K562 (cell line): ENCODE results near the gene PRCP. TPM values are rescaled to one million over a fixed set of nuclear protein-coding genes. Genes with fewer than 3 reads are reported as not detected.

ENCODE experiments used
- ATAC-seq: fragments of 200-7000 bp; cut with Tn5 transposase; 3 replicates; pipeline ENCODE4 v1.9.1; 2020; ENCODE audit warnings: moderate library complexity
- BruUV-seq: library from RNA; stranded (reverse); fragments of 400-500 nt; replicated peaks from 2 replicates; lab custom pipeline; 2021; lab: Mats Ljungman, UMichigan
- CTCF ChIA-PET: fragments of 300-600 bp; formaldehyde crosslinking; extraction: SDS; loops from one replicate; lab custom pipeline; 2021; ENCODE audit warnings: low intra/inter-chr PET ratio; lab: Yijun Ruan, JAX
- POLR2A ChIA-PET: fragments of 300-600, 350-650 bp; sonication (Branson Sonifier 250); formaldehyde crosslinking; extraction: SDS; loops from one replicate; lab custom pipeline; 2021; ENCODE audit warnings: antibody characterized with exemption, inconsistent platforms; lab: Yijun Ruan, JAX
- DNase-seq, 4 experiments: peaks; one replicate each; pipeline versions ENCODE4 v3.0.0 to v3.0.0-alpha.2; 2011 to 2018; ENCODE audit warnings: low spot score in 3 of 4, mixed read lengths in 3 of 4; ENCODE audit errors: extremely low read depth in 1 of 4
- FAIRE-seq: peaks from 2 replicates; lab custom pipeline; 2011; peaks lifted over from hg19 to GRCh38; lab: Jason Lieb, UNC
- H2AFZ ChIP-seq: 2 replicates; pipeline ENCODE4 v1.6.0; 2011; ENCODE audit warnings: low read depth, low read length, control low read depth, inconsistent platforms
- H3K27ac ChIP-seq: fragments of 200-600 bp; 3 replicates; pipeline ENCODE4 v1.8.0; 2011; ENCODE audit warnings: low read depth, mild to moderate bottlenecking, control low read depth, inconsistent platforms, low read length, moderate library complexity, mixed read lengths; ENCODE audit errors: extremely low read depth
- H3K27me3 ChIP-seq, 2 experiments: fragments of 300-600 bp in 1 of 2; 2 replicates in 1 of 2; 3 replicates in 1 of 2; pipeline versions ENCODE4 v1.6.0 to v1.8.0; 2011; ENCODE audit warnings: inconsistent platforms in 2 of 2, low read length in 2 of 2, mild to moderate bottlenecking in 1 of 2, mixed read lengths in 1 of 2, moderate library complexity in 1 of 2; ENCODE audit not compliant: control insufficient read depth in 2 of 2, insufficient read depth in 2 of 2
- H3K36me3 ChIP-seq: fragments of 300-600 bp; 3 replicates; pipeline ENCODE4 v1.8.0; 2011; ENCODE audit warnings: mild to moderate bottlenecking, low read length, inconsistent platforms; ENCODE audit not compliant: control insufficient read depth, insufficient read depth
- H3K4me1 ChIP-seq, 2 experiments: fragments of 200-600 bp in 1 of 2; replicated peaks in 1 of 2; 2 replicates in 1 of 2; 3 replicates in 1 of 2; pipeline versions ENCODE4 v1.5.1 to v1.8.0; 2011; ENCODE audit warnings: inconsistent platforms in 2 of 2, low read length in 2 of 2, mild to moderate bottlenecking in 1 of 2, mixed read lengths in 1 of 2, moderate library complexity in 1 of 2; ENCODE audit not compliant: control insufficient read depth in 2 of 2, insufficient read depth in 2 of 2
- H3K4me2 ChIP-seq: 2 replicates; pipeline ENCODE4 v1.6.1; 2011; ENCODE audit warnings: low read length, control low read depth, inconsistent platforms, mixed read lengths; ENCODE audit not compliant: insufficient read depth
- H3K4me3 ChIP-seq: fragments of 200-600 bp; sonication (generic), shearing (Covaris generic); 2 replicates; pipeline ENCODE4 v1.5.1; 2016; ENCODE audit warnings: control low read depth, inconsistent platforms
- H3K79me2 ChIP-seq: fragments of 200-600 bp; 3 replicates; pipeline ENCODE4 v1.8.0; 2011; ENCODE audit warnings: low read length, inconsistent platforms; ENCODE audit not compliant: control insufficient read depth, insufficient read depth
- H3K9ac ChIP-seq, 2 experiments: 2 replicates each; pipeline versions ENCODE4 v1.6.0 to v1.6.1; 2011; ENCODE audit warnings: low read depth in 2 of 2, low read length in 2 of 2, control low read depth in 1 of 2, inconsistent platforms in 1 of 2, mild to moderate bottlenecking in 1 of 2, mixed read lengths in 1 of 2; ENCODE audit not compliant: insufficient read depth in 1 of 2
- H3K9me1 ChIP-seq: one replicate; pipeline ENCODE4 v1.6.0; 2011; ENCODE audit warnings: inconsistent platforms, mild to moderate bottlenecking, low read length, moderate library complexity; ENCODE audit not compliant: control insufficient read depth, insufficient read depth
- H3K9me3 ChIP-seq: replicated peaks from 2 replicates; pipeline ENCODE4 v1.5.1; 2011; ENCODE audit warnings: low read depth, low read length, inconsistent platforms; ENCODE audit not compliant: control insufficient read depth, insufficient read depth
- H4K20me1 ChIP-seq: replicated peaks from 2 replicates; pipeline ENCODE4 v1.6.1; 2011; ENCODE audit warnings: low read length, inconsistent platforms, mixed read lengths; ENCODE audit not compliant: control insufficient read depth, insufficient read depth
- CHD4 ChIP-seq: fragments of 200-600 bp; sonication (generic); IDR thresholded peaks from 3 replicates; pipeline ENCODE4 v1.6.1; 2012; ENCODE audit warnings: low read depth, mild to moderate bottlenecking, mixed read lengths, low read length, inconsistent platforms; ENCODE audit not compliant: insufficient read depth, insufficient replicate concordance, poor library complexity, severe bottlenecking
- DPF2 ChIP-seq: fragments of 450-650 bp; IDR thresholded peaks from 2 replicates; pipeline ENCODE4 v1.6.1; 2016
- ETS2 ChIP-seq: IDR thresholded peaks from 2 replicates; pipeline ENCODE4 v1.6.1; 2016; ENCODE audit warnings: borderline replicate concordance, missing genetic modification characterization, mild to moderate bottlenecking, moderate library complexity, missing compliant biosample characterization; ENCODE audit not compliant: poor library complexity, severe bottlenecking
- FOXK2 ChIP-seq, 2 experiments: fragments of 450-650 bp; IDR thresholded peaks in 1 of 2; conservative IDR thresholded peaks in 1 of 2; 2 replicates each; pipeline ENCODE4 v1.6.1; 2016; ENCODE audit warnings: low read depth in 2 of 2, mild to moderate bottlenecking in 1 of 2
- KLF13 ChIP-seq: fragments of 450-650 bp; IDR thresholded peaks from 2 replicates; pipeline ENCODE4 v1.6.1; 2016; ENCODE audit warnings: missing genetic modification characterization, low read depth, mild to moderate bottlenecking, missing compliant biosample characterization, moderate library complexity, borderline replicate concordance
- KLF16 ChIP-seq: IDR thresholded peaks from 2 replicates; pipeline ENCODE4 v1.6.1; 2016; ENCODE audit warnings: antibody characterized with exemption
- MAFG ChIP-seq: fragments of 450-650 bp; conservative IDR thresholded peaks from 2 replicates; pipeline ENCODE4 v1.6.1; 2016; ENCODE audit warnings: missing genetic modification characterization, missing compliant biosample characterization
- MYNN ChIP-seq, 2 experiments: sonication (generic); formaldehyde crosslinking in 1 of 2; IDR thresholded peaks; 2 replicates each; pipeline versions ENCODE4 v1.5.0 to v1.6.1; 2016 to 2020; ENCODE audit warnings: antibody characterized with exemption in 1 of 2, missing genetic modification reagents in 1 of 2
- NR3C1 ChIP-seq: sonication (generic); formaldehyde crosslinking; IDR thresholded peaks from 2 replicates; pipeline ENCODE4 v1.8.1; 2022; ENCODE audit warnings: missing genetic modification reagents
- POLR2G ChIP-seq: fragments of 200-400 bp; formaldehyde crosslinking; IDR thresholded peaks from 2 replicates; pipeline ENCODE4 v1.6.1; 2017; ENCODE audit warnings: low read depth, mild to moderate bottlenecking, antibody characterized with exemption, low read length, moderate library complexity
- SRSF3 ChIP-seq: fragments of 200-400 bp; formaldehyde crosslinking; IDR thresholded peaks from 2 replicates; pipeline ENCODE4 v1.6.1; 2016; ENCODE audit warnings: mild to moderate bottlenecking, low read length, moderate library complexity; ENCODE audit not compliant: insufficient read depth
- TEAD2 ChIP-seq: fragments of 450-650 bp; IDR thresholded peaks from 2 replicates; pipeline ENCODE4 v1.6.1; 2016; ENCODE audit warnings: missing genetic modification characterization, control low read depth, missing compliant biosample characterization
- ZKSCAN8 ChIP-seq: fragments of 200-800 bp; sonication (Bioruptor generic); IDR thresholded peaks from 2 replicates; pipeline ENCODE4 v1.6.1; 2016; ENCODE audit warnings: missing genetic modification characterization, missing compliant biosample characterization
- ZNF316 ChIP-seq: fragments of 450-650 bp; IDR thresholded peaks from 2 replicates; pipeline ENCODE4 v1.6.1; 2016
- ZZZ3 ChIP-seq: fragments of 450-650 bp; IDR thresholded peaks from 2 replicates; pipeline ENCODE4 v1.6.1; 2016; ENCODE audit warnings: antibody characterized with exemption, mild to moderate bottlenecking, moderate library complexity
- WGBS: fragments of 100-300 bp; shearing (Covaris generic); methylation state at CpG from one replicate; pipeline ENCODE4 v1.1.6; 2016; ENCODE audit warnings: low coverage, mixed read lengths; ENCODE audit not compliant: insufficient coverage; ENCODE audit errors: missing lambda C conversion rate; 5-methylcytosine and 5-hydroxymethylcytosine counted together
- in situ Hi-C: fragments of 300-500 bp; cut with MboI; formaldehyde crosslinking; loops from 4 replicates; pipeline ENCODE4 v1.15.0; 2018; ENCODE audit warnings: inconsistent platforms, mixed read lengths
- intact Hi-C: fragments of 100-400 bp; cut with micrococcal nuclease; formaldehyde crosslinking; loops from 2 replicates; pipeline ENCODE4 v1.14.2; 2022
- polyA plus RNA-seq, 8 experiments: library from polyadenylated mRNA; depleted of rRNA in 4 of 8; stranded (reverse) in 5 of 8; unstranded in 3 of 8; fragments of >200 nt; fragmentation: Nextera tagmentation in 2 of 8; fragmentation: Illumina TruSeq in 1 of 8; extraction: Ambion mirVana in 2 of 8; extraction: Trizol in 1 of 8; gene quantifications; 2 replicates each; pipeline versions ENCODE4 v1.2.1 to v1.2.3, GENCODE V29; 2011 to 2014; ENCODE audit warnings: inconsistent platforms in 1 of 8, missing spikeins in 1 of 8
- total RNA-seq, 7 experiments: library from RNA; depleted of rRNA in 6 of 7; stranded (reverse); fragments of >200 nt in 6 of 7; fragmentation: Illumina TruSeq in 2 of 7; extraction: Trizol in 2 of 7; gene quantifications; 2 replicates each; pipeline versions ENCODE4 v1.2.1 to v1.2.3, GENCODE V29; 2011 to 2021; ENCODE audit warnings: low replicate concordance in 1 of 7

PRCP gene
- total and polyA plus RNA-seq, 9 of the 15 experiments (the other 6 are each of a cell fraction or from before 2014, with no cell fraction given): 9.5 to 43.1 (median 23.2) TPM

DNA sequence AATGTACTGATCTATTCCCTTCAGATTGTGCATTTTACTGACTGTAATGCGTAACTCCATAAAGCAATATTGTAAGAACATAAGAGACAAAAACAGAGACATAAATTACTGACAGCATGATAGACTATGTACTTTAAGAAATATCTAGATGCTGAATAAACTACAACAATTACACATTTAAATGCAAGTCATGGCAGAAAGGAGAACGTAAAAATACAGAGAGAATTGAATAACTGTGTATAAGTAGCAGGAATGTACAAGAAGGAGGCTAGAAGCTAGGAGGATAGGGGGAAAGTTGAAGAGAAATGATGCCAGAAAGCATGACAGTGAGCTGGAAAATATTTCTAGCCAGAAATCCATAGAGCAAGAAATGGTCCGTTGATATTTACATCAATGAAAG, 92.6 kb downstream of the PRCP start:
- POLR2A ChIA-PET: interaction anchor here (1.0 kb wide), 1 partner anchor 28 kb away, joined by 3 read pairs; no protein-coding TSS in a partner anchor
- H3K9me1 ChIP-seq: no peaks in the 10 kb centered on the region
- CTCF ChIA-PET: no interaction called here
- 0 out of 2 replicates have a peak, but pooled peaks have one; percentile 23 for TF ChIP-seq ZNF316
- peak; percentile 65 for TF ChIP-seq MAFG (tag)
- no peak for TF ChIP-seq KLF16
- no peak for TF ChIP-seq NR3C1 (CRISPR knock-in tag)
- TF ChIP-seq, all 486 proteins: peak for 2
- Histone ChIP-seq H2AFZ (peak overlapping the region; percentile 25; the same call in 1 of the 2 replicates), H3K4me3 (no peak overlapping the region), H3K9ac (no peak overlapping the region), H4K20me1 (no peaks in the 10 kb centered on the region), H3K36me3 (no peaks in the 10 kb centered on the region), H3K9me3 (0 out of 2 replicates have a peak, but pooled peaks cover 2% of the 10 kb centered on the region), H3K4me1 (no peaks in the 10 kb centered on the region), H3K4me2 (no peak overlapping the region), H3K27me3 (no peaks in the 10 kb centered on the region), H3K79me2 (no peaks in the 10 kb centered on the region), H3K27ac (no peak overlapping the region)
- WGBS: 25% methylated on average over 3 of the region's 3 CpGs
- ATAC-seq (no peak), FAIRE-seq (no peak), DNase-seq (no peak)
- BruUV-seq: no TSS peak
- in situ Hi-C loops: no loop called here
- intact Hi-C loops: no loop called here

DNA sequence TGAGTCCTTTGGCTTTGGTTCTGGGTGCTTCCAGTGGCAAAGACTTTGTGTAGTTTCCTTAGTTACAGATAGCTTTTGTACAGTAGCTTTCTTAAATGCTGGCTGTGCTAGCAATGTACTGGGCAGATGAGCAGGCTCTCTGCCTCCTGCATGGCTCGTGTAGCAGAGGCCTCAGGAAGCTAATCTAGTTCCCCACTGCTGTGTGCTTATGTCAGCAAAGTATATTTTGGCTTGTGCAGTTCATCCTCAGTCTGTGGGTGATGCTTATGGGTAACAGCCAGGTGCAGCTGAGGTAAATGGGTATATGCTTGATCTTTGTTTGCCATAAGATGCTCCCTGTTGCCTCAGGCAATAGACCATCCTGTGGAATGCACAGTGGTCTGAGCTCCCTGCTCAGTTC, 97.5 kb downstream of the PRCP start:
- no peaks in the 10 kb centered on the region for H3K27me3 ChIP-seq
- H3K4me2 ChIP-seq: no peak overlapping the region
- no TSS peak for BruUV-seq
- peak overlapping the region; percentile 33; the same call in 1 of the 2 replicates for H2AFZ ChIP-seq
- CTCF ChIA-PET: interaction anchor here (0.6 kb wide), 1 partner anchor 1025 kb away, joined by 3 read pairs; no protein-coding TSS in a partner anchor
- FAIRE-seq: no peak
- no peak for DNase-seq
- H3K4me3 ChIP-seq: no peak overlapping the region
- H3K9ac ChIP-seq: 0 out of 4 replicates have a peak overlapping the region, but pooled peaks of 1 of the 2 experiments have one; percentile 10
- no peaks in the 10 kb centered on the region for H3K9me1 ChIP-seq
- WGBS: 17% methylated on average over 1 of the region's 1 CpG
- ATAC-seq: no peak; the same call in 2 of the 3 replicates
- no peaks in the 10 kb centered on the region for H3K79me2 ChIP-seq
- no peak overlapping the region for H3K27ac ChIP-seq
- POLR2A ChIA-PET: interaction anchor here (0.6 to 2.1 kb wide), 2 partner anchors 10 to 13 kb away, joined by 4 to 5 read pairs; no protein-coding TSS in a partner anchor
- H3K9me3 ChIP-seq: 0 out of 2 replicates have a peak, but pooled peaks cover 2% of the 10 kb centered on the region
- in situ Hi-C loops (no loop called here), intact Hi-C loops (no loop called here)
- no peaks in the 10 kb centered on the region for H3K4me1 ChIP-seq
- H4K20me1 ChIP-seq: no peaks in the 10 kb centered on the region
- H3K36me3 ChIP-seq: no peaks in the 10 kb centered on the region
- TF ChIP-seq ZKSCAN8 (CRISPR knock-in tag) (no peak), ETS2 (tag) (no peak), TEAD2 (tag) (no peak), SRSF3 (no peak), MYNN (IDR thresholded peaks at IDR 0.05) (no peak), MYNN (CRISPR knock-in tag; IDR thresholded peaks at IDR 0.05) (no peak), ZZZ3 (no peak), CHD4 (no peak), KLF13 (no peak), FOXK2 (conservative IDR thresholded peaks at IDR 0.05 in 1 of 2, IDR thresholded peaks at IDR 0.05 in 1 of 2; ENCODE audit: low read depth in 2 of 2) (no peak), POLR2G (no peak), DPF2 (no peak)
